HEK293 (cell line): ENCODE results near the gene TFRC.

Experiments
- CTCF ChIA-PET: fragments of 350-600 bp; formaldehyde crosslinking; extraction: SDS; loops from one replicate; lab custom pipeline; 2021; ENCODE audit warnings: antibody characterized with exemption; lab: Yijun Ruan, JAX
- POLR2A ChIA-PET: fragments of 300-600 bp; formaldehyde crosslinking; extraction: SDS; loops from one replicate; lab custom pipeline; 2020; ENCODE audit warnings: antibody characterized with exemption, inconsistent platforms; lab: Yijun Ruan, JAX
- H3K27ac ChIP-seq: fragments of 200-500 bp; sonication (Bioruptor generic); 2 replicates; pipeline ENCODE4 v1.5.1; 2014; ENCODE audit warnings: low read depth, low read length, control low read depth, inconsistent platforms; ENCODE audit errors: extremely low read depth
- H3K36me3 ChIP-seq, 2 experiments: fragments of 200-500 bp in 1 of 2; sonication (Bioruptor generic) in 1 of 2; 1 replicate in 1 of 2; 2 replicates in 1 of 2; pipeline ENCODE4 v1.5.1; 2014 to 2017; ENCODE audit warnings: inconsistent platforms in 2 of 2, low read length in 2 of 2; ENCODE audit not compliant: control insufficient read depth in 2 of 2, insufficient read depth in 1 of 2
- H3K4me1 ChIP-seq: fragments of 200-500 bp; sonication (Bioruptor generic); 2 replicates; pipeline ENCODE4 v1.5.1; 2014; ENCODE audit warnings: mild to moderate bottlenecking, low read length, inconsistent platforms; ENCODE audit not compliant: control insufficient read depth, insufficient read depth
- H3K4me3 ChIP-seq: 2 replicates; pipeline ENCODE4 v1.5.1; 2011; ENCODE audit warnings: low read depth, mild to moderate bottlenecking, control low read depth, low read length, moderate library complexity
- H3K9me3 ChIP-seq: fragments of 200-500 bp; sonication (Bioruptor generic); 2 replicates; pipeline ENCODE4 v1.5.1; 2014; ENCODE audit warnings: low read depth, low read length, inconsistent platforms; ENCODE audit not compliant: control insufficient read depth, insufficient read depth
- HOXC10 ChIP-seq: sonication (generic); formaldehyde crosslinking; IDR thresholded peaks from 2 replicates; pipeline ENCODE4 v1.8.1; 2023; ENCODE audit warnings: mild to moderate bottlenecking, missing genetic modification reagents
- MYNN ChIP-seq: fragments of 450-650 bp; formaldehyde crosslinking; IDR thresholded peaks from 2 replicates; pipeline ENCODE4 v1.5.1; 2016; ENCODE audit warnings: missing biosample characterization, missing genetic modification characterization, borderline replicate concordance
- RBAK ChIP-seq: fragments of 450-650 bp; formaldehyde crosslinking; IDR thresholded peaks from 2 replicates; pipeline ENCODE4 v1.5.1; 2016; ENCODE audit warnings: missing biosample characterization, missing genetic modification characterization
- SETDB1 ChIP-seq: IDR thresholded peaks from one replicate; pipeline ENCODE4 v1.6.1; 2017; ENCODE audit warnings: mild to moderate bottlenecking, low read length, moderate library complexity, mixed read lengths; ENCODE audit not compliant: insufficient read length
- SP2 ChIP-seq: fragments of 450-650 bp; formaldehyde crosslinking; IDR thresholded peaks from 2 replicates; pipeline ENCODE4 v1.5.1; 2016; ENCODE audit warnings: missing biosample characterization, missing genetic modification characterization
- YY2 ChIP-seq: fragments of 450-650 bp; formaldehyde crosslinking; IDR thresholded peaks from 2 replicates; pipeline ENCODE4 v1.5.1; 2016; ENCODE audit warnings: missing biosample characterization, missing genetic modification characterization
- ZBTB1 ChIP-seq: fragments of 450-650 bp; formaldehyde crosslinking; IDR thresholded peaks from 2 replicates; pipeline ENCODE4 v1.5.1; 2016; ENCODE audit warnings: missing biosample characterization, missing genetic modification characterization
- ZBTB44 ChIP-seq: fragments of 450-650 bp; IDR thresholded peaks from 2 replicates; pipeline ENCODE4 v1.5.1; 2018; ENCODE audit warnings: missing biosample characterization, mild to moderate bottlenecking, missing genetic modification characterization
- ZNF10 ChIP-seq: fragments of 450-650 bp; formaldehyde crosslinking; IDR thresholded peaks from 2 replicates; pipeline ENCODE4 v1.5.1; 2017; ENCODE audit warnings: missing biosample characterization, missing genetic modification characterization
- ZNF112 ChIP-seq: fragments of 450-650 bp; formaldehyde crosslinking; IDR thresholded peaks from 2 replicates; pipeline ENCODE4 v1.5.0; 2017; ENCODE audit warnings: missing biosample characterization, missing genetic modification characterization
- ZNF133 ChIP-seq: fragments of 450-650 bp; formaldehyde crosslinking; IDR thresholded peaks from 2 replicates; pipeline ENCODE4 v1.5.1; 2016; ENCODE audit warnings: missing biosample characterization, missing genetic modification characterization
- ZNF140 ChIP-seq: fragments of 450-650 bp; formaldehyde crosslinking; IDR thresholded peaks from 2 replicates; pipeline ENCODE4 v1.5.1; 2016; ENCODE audit warnings: missing biosample characterization, missing genetic modification characterization
- ZNF266 ChIP-seq: fragments of 450-650 bp; formaldehyde crosslinking; IDR thresholded peaks from 2 replicates; pipeline ENCODE4 v1.5.1; 2016; ENCODE audit warnings: missing biosample characterization, missing genetic modification characterization, low read depth
- ZNF549 ChIP-seq: fragments of 450-650 bp; IDR thresholded peaks from 2 replicates; pipeline ENCODE4 v1.5.1; 2018; ENCODE audit warnings: missing biosample characterization, missing genetic modification characterization, mild to moderate bottlenecking, inconsistent platforms, moderate library complexity
- ZNF660 ChIP-seq: fragments of 450-650 bp; IDR thresholded peaks from 2 replicates; pipeline ENCODE4 v1.5.1; 2018; ENCODE audit warnings: missing biosample characterization, mild to moderate bottlenecking, missing genetic modification characterization
- ZNF677 ChIP-seq: fragments of 450-650 bp; IDR thresholded peaks from 2 replicates; pipeline ENCODE4 v1.5.0; 2018; ENCODE audit warnings: missing biosample characterization, mild to moderate bottlenecking, missing genetic modification characterization, moderate library complexity
- ZNF76 ChIP-seq: fragments of 450-650 bp; formaldehyde crosslinking; IDR thresholded peaks from 2 replicates; pipeline ENCODE4; 2016; ENCODE audit warnings: low read depth, missing biosample characterization, missing genetic modification characterization, borderline replicate concordance
- ZNF768 ChIP-seq: fragments of 450-650 bp; formaldehyde crosslinking; IDR thresholded peaks from 2 replicates; pipeline ENCODE4 v1.5.1; 2018; ENCODE audit warnings: missing biosample characterization, mild to moderate bottlenecking, missing genetic modification characterization
- ZNF792 ChIP-seq: fragments of 450-650 bp; formaldehyde crosslinking; IDR thresholded peaks from 2 replicates; pipeline ENCODE4 v1.5.1; 2016; ENCODE audit warnings: missing biosample characterization, missing genetic modification characterization
- TF ChIP-seq, protein P1 (sequence below): fragments of 450-650 bp; formaldehyde crosslinking; IDR thresholded peaks from 2 replicates; pipeline ENCODE4 v1.5.1; 2016; ENCODE audit warnings: missing biosample characterization, missing genetic modification characterization
- TF ChIP-seq, protein P2 (sequence below): fragments of 450-650 bp; formaldehyde crosslinking; IDR thresholded peaks from 2 replicates; pipeline ENCODE4 v1.5.1; 2016; ENCODE audit warnings: missing biosample characterization, missing genetic modification characterization
- TF ChIP-seq, protein P3 (sequence below): fragments of 450-650 bp; formaldehyde crosslinking; IDR thresholded peaks from 2 replicates; pipeline ENCODE4 v1.5.1; 2016; ENCODE audit warnings: missing biosample characterization, missing genetic modification characterization, borderline replicate concordance
- TF ChIP-seq, protein P4 (sequence below): fragments of 450-650 bp; formaldehyde crosslinking; IDR thresholded peaks from 2 replicates; pipeline ENCODE4 v1.5.1; 2017; ENCODE audit warnings: missing biosample characterization, missing genetic modification characterization

The TFRC gene

DNA sequence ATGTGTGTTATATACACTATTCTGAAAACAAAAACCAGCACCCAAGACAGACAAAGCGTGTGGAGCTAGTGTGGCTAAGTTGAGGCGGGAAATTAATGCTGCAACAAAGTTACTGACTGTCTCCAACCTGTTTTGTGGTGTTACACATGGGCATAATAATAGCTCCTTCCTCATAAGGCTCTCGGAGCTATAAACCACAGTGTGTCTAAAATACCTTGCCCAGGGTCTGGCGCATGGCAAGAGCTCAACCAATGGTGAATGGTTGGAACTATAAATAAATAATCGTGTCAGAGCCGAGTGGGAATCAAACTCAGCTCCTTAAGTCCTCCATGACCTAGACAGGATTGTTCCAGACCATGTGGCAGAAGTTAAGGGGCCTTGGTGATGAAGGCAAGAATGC, 35.9 kb upstream of the TFRC start:
- no peak overlapping the region for H3K27ac ChIP-seq
- TF ChIP-seq ZNF10 (tag by site-specific recombination) (no peak), SP2 (tag by site-specific recombination) (no peak), ZNF266 (tag by site-specific recombination) (no peak), ZBTB1 (no peak), ZNF677 (no peak), MYNN (tag by site-specific recombination) (no peak), ZNF76 (no peak), ZNF133 (tag by site-specific recombination) (no peak), ZNF140 (tag by site-specific recombination) (no peak), SETDB1 (no peak), ZNF768 (tag by site-specific recombination) (no peak)
- TF ChIP-seq, protein P1, sequence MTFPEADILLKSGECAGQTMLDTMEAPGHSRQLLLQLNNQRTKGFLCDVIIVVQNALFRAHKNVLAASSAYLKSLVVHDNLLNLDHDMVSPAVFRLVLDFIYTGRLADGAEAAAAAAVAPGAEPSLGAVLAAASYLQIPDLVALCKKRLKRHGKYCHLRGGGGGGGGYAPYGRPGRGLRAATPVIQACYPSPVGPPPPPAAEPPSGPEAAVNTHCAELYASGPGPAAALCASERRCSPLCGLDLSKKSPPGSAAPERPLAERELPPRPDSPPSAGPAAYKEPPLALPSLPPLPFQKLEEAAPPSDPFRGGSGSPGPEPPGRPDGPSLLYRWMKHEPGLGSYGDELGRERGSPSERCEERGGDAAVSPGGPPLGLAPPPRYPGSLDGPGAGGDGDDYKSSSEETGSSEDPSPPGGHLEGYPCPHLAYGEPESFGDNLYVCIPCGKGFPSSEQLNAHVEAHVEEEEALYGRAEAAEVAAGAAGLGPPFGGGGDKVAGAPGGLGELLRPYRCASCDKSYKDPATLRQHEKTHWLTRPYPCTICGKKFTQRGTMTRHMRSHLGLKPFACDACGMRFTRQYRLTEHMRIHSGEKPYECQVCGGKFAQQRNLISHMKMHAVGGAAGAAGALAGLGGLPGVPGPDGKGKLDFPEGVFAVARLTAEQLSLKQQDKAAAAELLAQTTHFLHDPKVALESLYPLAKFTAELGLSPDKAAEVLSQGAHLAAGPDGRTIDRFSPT (tag by site-specific recombination), result no peak
- ChIA-PET POLR2A (no interaction called here), CTCF (interaction anchor here (0.9 kb wide), 1 partner anchor 32 kb away, joined by 3 read pairs; no protein-coding TSS in a partner anchor)
- no peak overlapping the region for H3K4me3 ChIP-seq
- no peaks in the 10 kb centered on the region for H3K36me3 ChIP-seq
- no peaks in the 10 kb centered on the region for H3K4me1 ChIP-seq
- no peaks in the 10 kb centered on the region for H3K9me3 ChIP-seq

DNA sequence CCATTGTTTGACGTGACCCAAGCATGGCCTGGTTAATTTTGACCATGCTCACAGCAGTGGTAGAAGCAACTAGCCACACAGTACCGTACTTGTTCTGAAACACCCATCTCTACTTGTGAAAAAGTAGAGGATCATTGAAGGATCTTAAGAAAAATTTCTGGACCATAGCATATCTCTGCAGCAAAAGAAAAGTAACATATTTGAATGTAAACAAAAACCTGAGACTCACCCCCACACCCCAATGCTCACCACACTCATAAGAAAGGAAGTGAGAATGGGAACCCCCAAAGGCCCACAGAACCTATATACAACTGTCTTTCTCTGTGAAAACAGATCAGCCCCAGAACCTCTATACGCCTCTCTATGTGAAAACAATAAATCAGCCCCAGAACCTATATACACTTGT, 33.8 kb upstream of the TFRC start:
- Histone ChIP-seq H3K9me3 (no peaks in the 10 kb centered on the region), H3K27ac (no peak overlapping the region), H3K4me1 (no peaks in the 10 kb centered on the region), H3K4me3 (no peak overlapping the region), H3K36me3 (no peaks in the 10 kb centered on the region)
- ChIA-PET POLR2A (no interaction called here), CTCF (no interaction called here)
- TF ChIP-seq ZNF792 (tag by site-specific recombination), result no peak
- TF ChIP-seq, protein P2, sequence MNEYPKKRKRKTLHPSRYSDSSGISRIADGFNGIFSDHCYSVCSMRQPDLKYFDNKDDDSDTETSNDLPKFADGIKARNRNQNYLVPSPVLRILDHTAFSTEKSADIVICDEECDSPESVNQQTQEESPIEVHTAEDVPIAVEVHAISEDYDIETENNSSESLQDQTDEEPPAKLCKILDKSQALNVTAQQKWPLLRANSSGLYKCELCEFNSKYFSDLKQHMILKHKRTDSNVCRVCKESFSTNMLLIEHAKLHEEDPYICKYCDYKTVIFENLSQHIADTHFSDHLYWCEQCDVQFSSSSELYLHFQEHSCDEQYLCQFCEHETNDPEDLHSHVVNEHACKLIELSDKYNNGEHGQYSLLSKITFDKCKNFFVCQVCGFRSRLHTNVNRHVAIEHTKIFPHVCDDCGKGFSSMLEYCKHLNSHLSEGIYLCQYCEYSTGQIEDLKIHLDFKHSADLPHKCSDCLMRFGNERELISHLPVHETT (tag by site-specific recombination), result no peak
- TF ChIP-seq, protein P3, sequence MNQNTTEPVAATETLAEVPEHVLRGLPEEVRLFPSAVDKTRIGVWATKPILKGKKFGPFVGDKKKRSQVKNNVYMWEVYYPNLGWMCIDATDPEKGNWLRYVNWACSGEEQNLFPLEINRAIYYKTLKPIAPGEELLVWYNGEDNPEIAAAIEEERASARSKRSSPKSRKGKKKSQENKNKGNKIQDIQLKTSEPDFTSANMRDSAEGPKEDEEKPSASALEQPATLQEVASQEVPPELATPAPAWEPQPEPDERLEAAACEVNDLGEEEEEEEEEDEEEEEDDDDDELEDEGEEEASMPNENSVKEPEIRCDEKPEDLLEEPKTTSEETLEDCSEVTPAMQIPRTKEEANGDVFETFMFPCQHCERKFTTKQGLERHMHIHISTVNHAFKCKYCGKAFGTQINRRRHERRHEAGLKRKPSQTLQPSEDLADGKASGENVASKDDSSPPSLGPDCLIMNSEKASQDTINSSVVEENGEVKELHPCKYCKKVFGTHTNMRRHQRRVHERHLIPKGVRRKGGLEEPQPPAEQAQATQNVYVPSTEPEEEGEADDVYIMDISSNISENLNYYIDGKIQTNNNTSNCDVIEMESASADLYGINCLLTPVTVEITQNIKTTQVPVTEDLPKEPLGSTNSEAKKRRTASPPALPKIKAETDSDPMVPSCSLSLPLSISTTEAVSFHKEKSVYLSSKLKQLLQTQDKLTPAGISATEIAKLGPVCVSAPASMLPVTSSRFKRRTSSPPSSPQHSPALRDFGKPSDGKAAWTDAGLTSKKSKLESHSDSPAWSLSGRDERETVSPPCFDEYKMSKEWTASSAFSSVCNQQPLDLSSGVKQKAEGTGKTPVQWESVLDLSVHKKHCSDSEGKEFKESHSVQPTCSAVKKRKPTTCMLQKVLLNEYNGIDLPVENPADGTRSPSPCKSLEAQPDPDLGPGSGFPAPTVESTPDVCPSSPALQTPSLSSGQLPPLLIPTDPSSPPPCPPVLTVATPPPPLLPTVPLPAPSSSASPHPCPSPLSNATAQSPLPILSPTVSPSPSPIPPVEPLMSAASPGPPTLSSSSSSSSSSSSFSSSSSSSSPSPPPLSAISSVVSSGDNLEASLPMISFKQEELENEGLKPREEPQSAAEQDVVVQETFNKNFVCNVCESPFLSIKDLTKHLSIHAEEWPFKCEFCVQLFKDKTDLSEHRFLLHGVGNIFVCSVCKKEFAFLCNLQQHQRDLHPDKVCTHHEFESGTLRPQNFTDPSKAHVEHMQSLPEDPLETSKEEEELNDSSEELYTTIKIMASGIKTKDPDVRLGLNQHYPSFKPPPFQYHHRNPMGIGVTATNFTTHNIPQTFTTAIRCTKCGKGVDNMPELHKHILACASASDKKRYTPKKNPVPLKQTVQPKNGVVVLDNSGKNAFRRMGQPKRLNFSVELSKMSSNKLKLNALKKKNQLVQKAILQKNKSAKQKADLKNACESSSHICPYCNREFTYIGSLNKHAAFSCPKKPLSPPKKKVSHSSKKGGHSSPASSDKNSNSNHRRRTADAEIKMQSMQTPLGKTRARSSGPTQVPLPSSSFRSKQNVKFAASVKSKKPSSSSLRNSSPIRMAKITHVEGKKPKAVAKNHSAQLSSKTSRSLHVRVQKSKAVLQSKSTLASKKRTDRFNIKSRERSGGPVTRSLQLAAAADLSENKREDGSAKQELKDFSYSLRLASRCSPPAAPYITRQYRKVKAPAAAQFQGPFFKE, result no peak
- TF ChIP-seq, protein P4, sequence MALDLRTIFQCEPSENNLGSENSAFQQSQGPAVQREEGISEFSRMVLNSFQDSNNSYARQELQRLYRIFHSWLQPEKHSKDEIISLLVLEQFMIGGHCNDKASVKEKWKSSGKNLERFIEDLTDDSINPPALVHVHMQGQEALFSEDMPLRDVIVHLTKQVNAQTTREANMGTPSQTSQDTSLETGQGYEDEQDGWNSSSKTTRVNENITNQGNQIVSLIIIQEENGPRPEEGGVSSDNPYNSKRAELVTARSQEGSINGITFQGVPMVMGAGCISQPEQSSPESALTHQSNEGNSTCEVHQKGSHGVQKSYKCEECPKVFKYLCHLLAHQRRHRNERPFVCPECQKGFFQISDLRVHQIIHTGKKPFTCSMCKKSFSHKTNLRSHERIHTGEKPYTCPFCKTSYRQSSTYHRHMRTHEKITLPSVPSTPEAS (tag by site-specific recombination), result no peak
- no peak for TF ChIP-seq HOXC10 (CRISPR knock-in tag)
- no peak for TF ChIP-seq ZNF660 (tag by site-specific recombination)
- TF ChIP-seq ZBTB44, result no peak
- TF ChIP-seq ZNF112 (tag by site-specific recombination), result no peak
- TF ChIP-seq YY2 (tag by site-specific recombination), result no peak
- no peak for TF ChIP-seq ZNF10 (tag by site-specific recombination)
- no peak for TF ChIP-seq ZNF549 (tag by site-specific recombination)
- TF ChIP-seq RBAK (tag by site-specific recombination), result no peak
